Right forelimb (tissue), 1 donor: ENCODE data around the gene SLC6A9.
A peak's percentile ranks its signal among the peaks of the same experiment; 100 is the strongest.

ENCODE experiments used
- DNase-seq: peaks from one replicate; pipeline ENCODE4 v3.0.0-alpha.2; 2018

Gene SLC6A9

GRCh38 chr1:44031252-44032169 is at the start of gene SLC6A9:
Gene SLC6A9, minus strand, starts transcription at chr1:44031462. Its CDS starts 7,185 bp downstream, at chr1:44024277.
- DNase-seq = peak; percentile 80

GRCh38 chr1:44079566-44079965 is 48.3 kb upstream of the SLC6A9 start:
- no peak for DNase-seq

- DNase-seq = no peak
Measured at GRCh38 chr1:44078104-44078503, 46.8 kb upstream of the SLC6A9 start.

GRCh38 chr1:44077421-44077820 is 46.2 kb upstream of the SLC6A9 start:
- DNase-seq = no peak

- no peak for DNase-seq
Measured at GRCh38 chr1:44076066-44076465, 44.8 kb upstream of the SLC6A9 start.

- DNase-seq = no peak
Measured at GRCh38 chr1:44074415-44074814, 43.2 kb upstream of the SLC6A9 start.

- DNase-seq = no peak
Measured at GRCh38 chr1:44073528-44073927, 42.3 kb upstream of the SLC6A9 start.

- no peak for DNase-seq
Measured at GRCh38 chr1:44072821-44073220, 41.6 kb upstream of the SLC6A9 start.

- DNase-seq = no peak
Measured at GRCh38 chr1:44072204-44072603, 40.9 kb upstream of the SLC6A9 start.

GRCh38 chr1:44071461-44071860 is 40.2 kb upstream of the SLC6A9 start:
- no peak for DNase-seq

- no peak for DNase-seq
Measured at GRCh38 chr1:44068442-44068921, 37.2 kb upstream of the SLC6A9 start.

- no peak for DNase-seq
Measured at GRCh38 chr1:44067266-44068250, 36.3 kb upstream of the SLC6A9 start.

- DNase-seq = no peak
Measured at GRCh38 chr1:44062656-44063179, 31.5 kb upstream of the SLC6A9 start.

- DNase-seq = no peak
Measured at GRCh38 chr1:44061857-44062256, 30.6 kb upstream of the SLC6A9 start.

GRCh38 chr1:44060830-44061267 is 29.6 kb upstream of the SLC6A9 start:
- no peak for DNase-seq

- DNase-seq = no peak
Measured at GRCh38 chr1:44059664-44060355, 28.5 kb upstream of the SLC6A9 start.

GRCh38 chr1:44059212-44059611 is 27.9 kb upstream of the SLC6A9 start:
- no peak for DNase-seq

- no peak for DNase-seq
Measured at GRCh38 chr1:44057293-44057692, 26.0 kb upstream of the SLC6A9 start.

GRCh38 chr1:44053394-44053793 is 22.1 kb upstream of the SLC6A9 start:
- DNase-seq = no peak

- DNase-seq = no peak
Measured at GRCh38 chr1:44050261-44050660, 19.0 kb upstream of the SLC6A9 start.

GRCh38 chr1:44049839-44050238 is 18.6 kb upstream of the SLC6A9 start:
- DNase-seq = no peak

- DNase-seq = no peak
Measured at GRCh38 chr1:44048532-44049215, 17.4 kb upstream of the SLC6A9 start.
